HepG2 (cell line): ENCODE results near the gene ERH. TPM values are rescaled to one million over a fixed set of nuclear protein-coding genes. Genes with fewer than 3 reads are reported as not detected.
"Not testable (repeated sequence)": the region's sequence is repeated elsewhere in the genome, so short reads cannot be mapped to it uniquely, and the experiment has no call there.

Experiments
- ATAC-seq: fragments of 200-7000 bp; cut with Tn5 transposase; 3 replicates; pipeline ENCODE4 v1.9.1; 2020; ENCODE audit warnings: mild to moderate bottlenecking, moderate library complexity
- BruUV-seq: library from RNA; stranded (reverse); fragments of 400-500 nt; replicated peaks from 2 replicates; lab custom pipeline; 2021; lab: Mats Ljungman, UMichigan
- CTCF ChIA-PET: fragments of 300-600 bp; formaldehyde crosslinking; extraction: SDS; loops from one replicate; lab custom pipeline; 2021; ENCODE audit warnings: low total read pairs, inconsistent platforms, low intra/inter-chr PET ratio; lab: Yijun Ruan, JAX
- POLR2A ChIA-PET: fragments of 350-600 bp; sonication (Branson Sonifier 250); formaldehyde crosslinking; loops from one replicate; lab custom pipeline; 2020; ENCODE audit warnings: antibody characterized with exemption, inconsistent platforms; lab: Yijun Ruan, JAX
- DNase-seq: peaks from one replicate; pipeline ENCODE4 v3.0.0-alpha.2; 2015; ENCODE audit warnings: low spot score
- FAIRE-seq: peaks from 3 replicates; lab custom pipeline; 2011; peaks lifted over from hg19 to GRCh38; lab: Jason Lieb, UNC
- H2AFZ ChIP-seq: one replicate; pipeline ENCODE4 v1.6.1; 2011; ENCODE audit warnings: low read length, inconsistent platforms
- H3K27ac ChIP-seq: fragments of 300-600 bp; 3 replicates; pipeline ENCODE4 v1.8.0; 2011; ENCODE audit warnings: mixed run types, mild to moderate bottlenecking, mixed read lengths, low read length, inconsistent platforms; ENCODE audit not compliant: insufficient read depth; ENCODE audit errors: extremely low read length
- H3K27me3 ChIP-seq, 2 experiments: fragments of 200-600 bp in 1 of 2; 2 replicates in 1 of 2; 3 replicates in 1 of 2; pipeline versions ENCODE4 v1.6.0 to v1.8.0; 2011; ENCODE audit warnings: low read length in 2 of 2, mild to moderate bottlenecking in 2 of 2, moderate library complexity in 2 of 2, inconsistent platforms in 1 of 2; ENCODE audit not compliant: insufficient read depth in 2 of 2, control insufficient read depth in 1 of 2
- H3K36me3 ChIP-seq, 2 experiments: fragments of 200-600 bp in 1 of 2; replicated peaks in 1 of 2; 2 replicates in 1 of 2; 3 replicates in 1 of 2; pipeline versions ENCODE4 v1.5.1 to v1.8.0; 2011; ENCODE audit warnings: low read length in 2 of 2, inconsistent platforms in 1 of 2; ENCODE audit not compliant: insufficient read depth in 2 of 2, control insufficient read depth in 1 of 2
- H3K4me1 ChIP-seq: 2 replicates; pipeline ENCODE4 v1.5.1; 2012; ENCODE audit warnings: low read length, inconsistent platforms; ENCODE audit not compliant: insufficient read depth
- H3K4me2 ChIP-seq: 2 replicates; pipeline ENCODE4 v1.6.0; 2011; ENCODE audit warnings: low read depth, low read length, inconsistent platforms
- H3K4me3 ChIP-seq, 3 experiments: fragments of 200-600 bp in 1 of 3; sonication (generic), shearing (Covaris generic) in 1 of 3; replicated peaks in 1 of 3; 2 replicates each; pipeline ENCODE4 v1.5.1; 2011 to 2016; ENCODE audit warnings: low read length in 3 of 3, inconsistent platforms in 2 of 3, low read depth in 2 of 3, mild to moderate bottlenecking in 2 of 3, control low read depth in 1 of 3, mixed read lengths in 1 of 3; ENCODE audit not compliant: insufficient read depth in 1 of 3
- H3K79me2 ChIP-seq: one replicate; pipeline ENCODE4 v1.6.1; 2011; ENCODE audit warnings: low read length, inconsistent platforms; ENCODE audit not compliant: insufficient read depth
- H3K9ac ChIP-seq: 2 replicates; pipeline ENCODE4 v1.6.0; 2011; ENCODE audit warnings: mild to moderate bottlenecking, low read depth, low read length, inconsistent platforms; ENCODE audit not compliant: insufficient read depth
- H3K9me3 ChIP-seq: 2 replicates; pipeline ENCODE4 v1.5.1; 2012; ENCODE audit warnings: mild to moderate bottlenecking, low read length
- H4K20me1 ChIP-seq: 2 replicates; pipeline ENCODE4 v1.6.0; 2011; ENCODE audit warnings: inconsistent platforms, mild to moderate bottlenecking, low read length, moderate library complexity; ENCODE audit not compliant: insufficient read depth
- BRD4 ChIP-seq: sonication (generic); formaldehyde crosslinking; IDR thresholded peaks from 2 replicates; pipeline ENCODE4 v1.4.0; 2020; ENCODE audit warnings: missing genetic modification reagents
- IRX3 ChIP-seq: sonication (generic); formaldehyde crosslinking; IDR thresholded peaks from 2 replicates; pipeline ENCODE4 v1.8.1; 2023; ENCODE audit warnings: mild to moderate bottlenecking, low read depth, missing genetic modification reagents, borderline replicate concordance
- KLF9 ChIP-seq: IDR thresholded peaks from 2 replicates; pipeline ENCODE4 v1.6.1; 2016; ENCODE audit warnings: low read depth
- MAFF ChIP-seq: IDR thresholded peaks from 2 replicates; pipeline ENCODE4 v1.6.1; 2011; ENCODE audit warnings: low read depth, low read length, improper control_type of control experiment
- MAFK ChIP-seq, 2 experiments: IDR thresholded peaks in 1 of 2; conservative IDR thresholded peaks in 1 of 2; 2 replicates each; pipeline ENCODE4 v1.6.1; 2011; ENCODE audit warnings: improper control_type of control experiment in 2 of 2, low read length in 2 of 2
- TGIF2 ChIP-seq: IDR thresholded peaks from 2 replicates; pipeline ENCODE4 v1.6.1; 2016; ENCODE audit warnings: control low read depth, missing compliant biosample characterization
- ZFAT ChIP-seq: sonication (generic); formaldehyde crosslinking; conservative IDR thresholded peaks from 2 replicates; pipeline ENCODE4 v1.8.1; 2023; ENCODE audit warnings: missing genetic modification reagents, inconsistent platforms
- ZNF354B ChIP-seq: sonication (generic); formaldehyde crosslinking; IDR thresholded peaks from 2 replicates; pipeline ENCODE4 v1.8.0; 2022; ENCODE audit warnings: mild to moderate bottlenecking, missing genetic modification reagents
- WGBS: methylation state at CpG from one replicate; pipeline ENCODE4 v1.1.6; 2017; ENCODE audit warnings: low lambda C conversion rate; 5-methylcytosine and 5-hydroxymethylcytosine counted together
- in situ Hi-C: cut with HindIII; loops from 2 replicates; pipeline ENCODE4 v1.10.0; 2017; ENCODE audit warnings: low pct_unique_long_range_greater_than_20kb; ENCODE audit not compliant: extremely low pct_ligation_motif_present
- intact Hi-C: fragments of 100-400 bp; cut with micrococcal nuclease; formaldehyde crosslinking; loops from one replicate; pipeline ENCODE4 v1.10.0; 2022; ENCODE audit not compliant: unreplicated experiment
- polyA plus RNA-seq, 8 experiments: library from polyadenylated mRNA; depleted of rRNA in 3 of 8; stranded (reverse) in 7 of 8; unstranded in 1 of 8; fragments of >200 nt; fragmentation: Illumina TruSeq in 4 of 8; extraction: Trizol in 4 of 8; gene quantifications; 2 replicates each; pipeline versions ENCODE4 v1.2.1 to v1.2.3, GENCODE V29; 2011 to 2016; ENCODE audit warnings: low read depth in 4 of 8, missing spikeins in 1 of 8, mixed read lengths in 1 of 8; ENCODE audit not compliant: insufficient read depth in 1 of 8
- total RNA-seq, 5 experiments: library from RNA; depleted of rRNA; stranded (reverse); fragments of >200 nt; fragmentation: Illumina TruSeq; extraction: Trizol; gene quantifications; 2 replicates each; pipeline ENCODE4 v1.2.3, GENCODE V29; 2016; ENCODE audit warnings: low read depth in 1 of 5

The ERH gene
- total and polyA plus RNA-seq, 2 of the 13 experiments (the other 11 are each of a cell fraction or from before 2014, with no cell fraction given), result 105 to 341 TPM

DNA sequence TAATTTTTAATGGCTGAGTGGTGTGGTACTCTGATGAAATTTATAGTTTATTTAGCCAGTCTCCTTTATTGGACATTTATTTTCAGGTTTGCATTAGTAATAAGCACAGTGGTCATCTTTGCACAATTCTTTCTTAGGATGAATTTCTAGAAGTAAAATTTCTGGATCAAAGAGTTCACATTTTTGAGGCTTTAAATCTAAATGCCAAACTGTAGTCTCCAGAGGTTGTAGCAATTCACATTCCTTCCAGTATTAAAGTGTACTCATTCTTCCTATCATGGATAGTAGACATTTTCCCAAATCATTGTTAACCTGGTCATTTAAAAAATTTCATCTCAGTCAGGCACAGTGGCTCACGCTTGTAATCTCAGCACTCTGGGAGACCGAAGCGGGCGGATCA lies 25.2 kb upstream of the ERH start (continued):
- TF ChIP-seq IRX3 (CRISPR knock-in tag), result no peak
- no peak for TF ChIP-seq KLF9 (CRISPR knock-in tag)
- no peak for TF ChIP-seq ZNF354B
- TF ChIP-seq TGIF2 (CRISPR knock-in tag), result no peak

DNA sequence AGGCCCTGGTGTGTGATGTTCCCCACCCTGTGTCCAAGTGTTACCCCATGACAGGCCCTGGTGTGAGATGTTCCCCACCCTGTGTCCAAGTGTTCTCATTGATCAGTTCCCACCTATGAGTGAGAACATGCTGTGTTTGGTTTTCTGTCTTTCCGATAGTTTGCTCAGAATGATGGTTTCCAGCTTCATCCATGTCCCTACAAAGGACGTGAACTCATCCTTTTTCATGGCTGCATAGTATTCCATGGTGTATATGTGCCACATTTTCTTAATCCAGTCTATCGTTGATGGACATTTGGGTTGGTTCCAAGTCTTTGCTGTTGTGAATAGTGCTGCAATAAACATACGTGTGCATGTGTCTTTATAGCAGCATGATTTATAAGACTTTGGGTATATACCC lies 18.0 kb upstream of the ERH start:
- DNase-seq, BruUV-seq, H4K20me1 ChIP-seq, ATAC-seq, H3K9me3 ChIP-seq, in situ Hi-C loops, H3K9ac ChIP-seq, POLR2A ChIA-PET, CTCF ChIA-PET, H3K27me3 ChIP-seq, H2AFZ ChIP-seq, FAIRE-seq, intact Hi-C loops, H3K4me3 ChIP-seq, H3K4me2 ChIP-seq, H3K27ac ChIP-seq, H3K36me3 ChIP-seq: not testable (repeated sequence)
- 78% methylated on average over 4 of the region's 4 CpGs for WGBS
- Histone ChIP-seq H3K4me1 (peaks cover 25% of the 10 kb centered on the region), H3K79me2 (peaks cover 34% of the 10 kb centered on the region)

DNA sequence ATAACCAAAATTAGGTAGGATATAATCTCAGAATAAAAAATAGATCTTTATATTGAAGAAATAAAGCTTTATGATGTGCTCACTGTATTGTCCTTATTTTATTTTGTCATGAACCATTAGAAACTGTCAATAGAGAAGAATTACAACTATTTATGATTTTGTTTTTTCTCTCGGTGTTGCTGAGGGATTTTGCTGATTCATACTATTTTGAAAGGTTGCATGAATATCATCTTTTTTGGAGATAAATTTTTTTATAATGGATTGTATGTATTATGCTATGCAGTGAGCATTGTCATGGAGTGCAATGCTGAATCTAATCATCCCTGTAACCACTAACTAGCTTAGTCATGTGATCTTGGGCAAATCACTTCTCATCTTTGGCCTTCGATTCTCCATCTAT lies 15.4 kb upstream of the ERH start:
- Histone ChIP-seq H3K4me2 (no peak overlapping the region), H3K27me3 (no peaks in the 10 kb centered on the region; a peak in 1 of 5 replicates), H3K27ac (no peak overlapping the region), H3K9ac (no peak overlapping the region), H3K79me2 (peaks cover 54% of the 10 kb centered on the region), H4K20me1 (peaks cover 3% of the 10 kb centered on the region; the same call in 1 of the 2 replicates), H3K9me3 (no peaks in the 10 kb centered on the region), H2AFZ (no peak overlapping the region), H3K4me3 (no peak overlapping the region), H3K36me3 (no peaks in the 10 kb centered on the region), H3K4me1 (peaks cover 26% of the 10 kb centered on the region)
- no TSS peak for BruUV-seq
- no peak for FAIRE-seq
- DNase-seq, result no peak
- intact Hi-C loops (no loop called here), in situ Hi-C loops (no loop called here)
- 91% methylated on average over 2 of the region's 2 CpGs for WGBS
- no peak for ATAC-seq
- ChIA-PET POLR2A (interaction anchor here (0.9 kb wide), 1 partner anchor 15 kb away, joined by 3 read pairs; the partner anchor contains the start of genes ERH and SLC39A9), CTCF (no interaction called here)
- TF ChIP-seq MAFK (conservative IDR thresholded peaks at IDR 0.05 in 1 of 2, IDR thresholded peaks at IDR 0.05 in 1 of 2; ENCODE audit: low read length in 2 of 2) (peak; percentile 75 to 86), MAFF (peak; percentile 79), ZFAT (CRISPR knock-in tag) (no peak), BRD4 (CRISPR knock-in tag) (no peak)
